Prostate gland (tissue), 2 donors: ENCODE data around the gene ADCY3. TPM values are rescaled to one million over a fixed set of nuclear protein-coding genes. Genes with fewer than 3 reads are reported as not detected.

Experiments used
- DNase-seq: peaks from one replicate; pipeline ENCODE4 v3.0.0-alpha.2; 2019; ENCODE audit warnings: low spot score
- H3K27ac ChIP-seq, 2 donors: fragments of 200-600 bp; sonication (generic); 2 replicates each; pipeline ENCODE4 v1.5.1; 2017 to 2019
- H3K27me3 ChIP-seq: fragments of 200-600 bp; sonication (generic); replicated peaks from 2 replicates; pipeline ENCODE4 v1.5.1; 2019; ENCODE audit not compliant: insufficient read depth
- H3K36me3 ChIP-seq, 2 donors: fragments of 200-600 bp; sonication (generic); 1 replicate in 1 of 2; 2 replicates in 1 of 2; pipeline versions ENCODE4 v1.5.1 to v1.8.1; 2017 to 2019
- H3K4me1 ChIP-seq: fragments of 200-600 bp; sonication (generic); replicated peaks from 2 replicates; pipeline ENCODE4 v1.5.1; 2019
- H3K4me3 ChIP-seq, 2 donors: fragments of 200-600 bp; sonication (generic); 2 replicates each; pipeline ENCODE4 v1.5.1; 2017 to 2019
- H3K9me3 ChIP-seq: fragments of 200-600 bp; sonication (generic); 2 replicates; pipeline ENCODE4 v1.5.1; 2017
- CTCF ChIP-seq, 4 experiments: fragments of 200-600 bp in 2 of 4; fragments of 450-650 bp in 2 of 4; sonication (generic) in 2 of 4; IDR thresholded peaks; 1 replicate in 3 of 4; 2 replicates in 1 of 4; pipeline ENCODE4 v1.5.1; 2016 to 2019; ENCODE audit warnings: antibody characterized with exemption in 4 of 4, mild to moderate bottlenecking in 2 of 4, moderate library complexity in 2 of 4
- POLR2A ChIP-seq: fragments of 450-650 bp; IDR thresholded peaks from one replicate; pipeline ENCODE4 v1.6.1; 2016; ENCODE audit warnings: antibody characterized with exemption, mild to moderate bottlenecking
- POLR2AphosphoS5 ChIP-seq: sonication (generic); formaldehyde crosslinking; IDR thresholded peaks from one replicate; pipeline ENCODE4 v1.6.1; 2017; ENCODE audit warnings: antibody characterized with exemption
- WGBS: methylation state at CpG from one replicate; pipeline ENCODE4 v1.1.5; 2018; 5-methylcytosine and 5-hydroxymethylcytosine counted together
- intact Hi-C: fragments of 100-400 bp; cut with DNase I; formaldehyde crosslinking; loops from one replicate; pipeline ENCODE4 v1.14.2; 2022
- total RNA-seq, 2 donors: library from RNA; depleted of rRNA; stranded (reverse); fragments of >200 nt; gene quantifications; one replicate each; pipeline ENCODE4 v1.1.0, GENCODE V29; 2016

Gene ADCY3
- total RNA-seq, 2 donors from 2014 or later: 20.8 to 44.3 TPM

GRCh38 chr2:24850944-24851343 is 69.1 kb downstream of the ADCY3 start:
- H3K4me1 ChIP-seq: no peaks in the 10 kb centered on the region
- no peaks in the 10 kb centered on the region for H3K27me3 ChIP-seq
- H3K4me3 ChIP-seq: no peak overlapping the region
- TF ChIP-seq CTCF (IDR thresholded peaks at IDR 0.05) (no peak), POLR2A (no peak), POLR2AphosphoS5 (no peak)
- H3K9me3 ChIP-seq: no peaks in the 10 kb centered on the region
- no peaks in the 10 kb centered on the region for H3K36me3 ChIP-seq
- DNase-seq: no peak
- 76% methylated on average over 7 of the region's 7 CpGs for WGBS
- H3K27ac ChIP-seq: no peak overlapping the region
- intact Hi-C loops: no loop called here

GRCh38 chr2:24845691-24846090 is 74.3 kb downstream of the ADCY3 start:
- H3K36me3 ChIP-seq: no peaks in the 10 kb centered on the region
- WGBS: 95% methylated on average over 5 of the region's 5 CpGs
- H3K4me1 ChIP-seq: no peaks in the 10 kb centered on the region
- intact Hi-C loops: no loop called here
- TF ChIP-seq POLR2AphosphoS5: no peak
- no peak for TF ChIP-seq CTCF (IDR thresholded peaks at IDR 0.05)
- TF ChIP-seq POLR2A: no peak
- no peaks in the 10 kb centered on the region for H3K27me3 ChIP-seq
- no peak for DNase-seq
- H3K4me3 ChIP-seq: no peak overlapping the region
- H3K27ac ChIP-seq: no peak overlapping the region
- H3K9me3 ChIP-seq: no peaks in the 10 kb centered on the region

GRCh38 chr2:24844023-24844685 is 75.9 kb downstream of the ADCY3 start:
- WGBS: 95% methylated on average over 9 of the region's 9 CpGs
- Histone ChIP-seq H3K36me3 (no peaks in the 10 kb centered on the region), H3K4me1 (no peaks in the 10 kb centered on the region), H3K27me3 (no peaks in the 10 kb centered on the region), H3K4me3 (no peak overlapping the region), H3K27ac (no peak overlapping the region), H3K9me3 (no peaks in the 10 kb centered on the region)
- TF ChIP-seq POLR2AphosphoS5: no peak
- no peak for TF ChIP-seq POLR2A
- TF ChIP-seq CTCF (IDR thresholded peaks at IDR 0.05): no peak
- no peak for DNase-seq
- intact Hi-C loops: no loop called here

- intact Hi-C loops: no loop called here
- Histone ChIP-seq H3K4me3 (no peak overlapping the region), H3K4me1 (no peaks in the 10 kb centered on the region), H3K27ac (no peak overlapping the region), H3K27me3 (no peaks in the 10 kb centered on the region), H3K36me3 (no peaks in the 10 kb centered on the region), H3K9me3 (no peaks in the 10 kb centered on the region)
- no peak for DNase-seq
- WGBS: 88% methylated on average over 12 of the region's 12 CpGs
- TF ChIP-seq CTCF (IDR thresholded peaks at IDR 0.05) (no peak), POLR2A (no peak), POLR2AphosphoS5 (no peak)
Observed at GRCh38 chr2:24843330-24843860, 76.6 kb downstream of the ADCY3 start.
